GM21786 (cell line): ENCODE results near the gene DUSP1.

Experiments used
- ATAC-seq: cut with Tn5 transposase; IDR thresholded peaks from one replicate; pipeline ENCODE4 v1.9.1; 2021; ENCODE audit not compliant: unreplicated experiment

The DUSP1 gene

DNA sequence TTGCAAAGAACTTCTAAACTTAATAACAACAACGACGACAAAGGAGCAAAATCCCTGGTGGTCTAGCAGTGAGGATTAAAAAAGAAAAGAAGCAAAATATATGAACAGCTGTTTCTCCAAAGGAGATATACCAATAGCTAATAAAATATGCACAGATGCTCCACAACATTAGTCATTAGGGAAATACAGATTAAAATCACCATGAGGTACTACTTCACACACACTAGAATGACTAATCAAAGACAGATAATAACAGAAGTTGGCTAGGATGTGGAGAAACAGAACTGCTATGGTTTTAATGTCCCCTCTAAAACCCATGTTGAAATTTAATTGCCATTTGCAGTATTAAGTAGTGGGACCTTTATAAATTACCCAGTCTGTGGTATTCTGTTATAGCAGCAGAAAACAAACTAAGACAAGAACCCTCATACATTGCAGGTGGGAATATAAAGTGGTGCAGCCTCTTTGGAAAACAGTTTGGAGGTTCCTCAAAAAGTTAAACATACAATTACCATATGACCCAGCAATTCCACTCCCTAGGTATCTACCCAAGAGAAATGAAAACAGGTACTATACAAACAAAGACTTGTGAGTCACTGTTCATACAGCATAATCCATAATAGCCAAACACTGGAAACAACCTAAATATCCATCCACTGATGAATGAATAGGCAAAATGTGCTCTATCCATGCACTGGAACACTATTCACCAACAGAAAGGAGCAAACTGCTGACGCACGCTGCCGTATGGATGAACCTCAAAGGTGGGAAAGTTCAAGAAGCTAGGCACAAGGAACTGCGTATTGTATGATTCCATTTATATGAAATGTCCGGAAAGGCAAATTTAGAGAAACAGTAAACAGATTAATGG lies 11.4 kb upstream of the DUSP1 start:
- ATAC-seq: no peak

DNA sequence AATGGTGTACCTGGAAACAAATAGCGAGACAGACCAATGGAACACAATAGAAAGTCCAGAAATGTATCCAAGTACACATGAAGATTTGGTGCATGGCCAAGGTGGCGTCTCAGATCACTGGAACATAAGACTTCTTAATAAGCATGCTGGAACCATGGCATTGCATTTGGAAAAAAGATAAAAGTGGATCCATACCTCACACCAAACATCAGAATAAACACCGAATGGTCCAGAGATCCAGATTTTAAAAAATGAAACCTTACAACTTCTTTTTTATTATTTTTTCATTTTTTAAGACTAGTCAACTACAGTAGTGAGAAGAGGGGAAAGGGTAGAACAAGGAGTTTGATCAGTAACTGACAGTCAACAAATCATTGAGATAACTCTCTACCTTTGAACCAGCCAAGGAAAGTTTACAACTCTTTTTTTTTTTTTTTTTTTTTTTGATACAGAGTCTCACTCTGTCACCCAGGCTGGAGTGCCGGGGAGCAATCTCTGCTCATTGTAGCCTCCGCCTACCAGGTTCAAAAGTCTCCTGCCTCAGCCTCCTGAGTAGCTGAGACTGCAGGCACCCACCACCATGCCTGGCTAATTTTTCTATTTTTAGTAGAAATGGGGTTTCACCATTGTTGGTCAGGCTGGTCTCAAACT lies 8.8 kb upstream of the DUSP1 start:
- ATAC-seq: no peak

DNA sequence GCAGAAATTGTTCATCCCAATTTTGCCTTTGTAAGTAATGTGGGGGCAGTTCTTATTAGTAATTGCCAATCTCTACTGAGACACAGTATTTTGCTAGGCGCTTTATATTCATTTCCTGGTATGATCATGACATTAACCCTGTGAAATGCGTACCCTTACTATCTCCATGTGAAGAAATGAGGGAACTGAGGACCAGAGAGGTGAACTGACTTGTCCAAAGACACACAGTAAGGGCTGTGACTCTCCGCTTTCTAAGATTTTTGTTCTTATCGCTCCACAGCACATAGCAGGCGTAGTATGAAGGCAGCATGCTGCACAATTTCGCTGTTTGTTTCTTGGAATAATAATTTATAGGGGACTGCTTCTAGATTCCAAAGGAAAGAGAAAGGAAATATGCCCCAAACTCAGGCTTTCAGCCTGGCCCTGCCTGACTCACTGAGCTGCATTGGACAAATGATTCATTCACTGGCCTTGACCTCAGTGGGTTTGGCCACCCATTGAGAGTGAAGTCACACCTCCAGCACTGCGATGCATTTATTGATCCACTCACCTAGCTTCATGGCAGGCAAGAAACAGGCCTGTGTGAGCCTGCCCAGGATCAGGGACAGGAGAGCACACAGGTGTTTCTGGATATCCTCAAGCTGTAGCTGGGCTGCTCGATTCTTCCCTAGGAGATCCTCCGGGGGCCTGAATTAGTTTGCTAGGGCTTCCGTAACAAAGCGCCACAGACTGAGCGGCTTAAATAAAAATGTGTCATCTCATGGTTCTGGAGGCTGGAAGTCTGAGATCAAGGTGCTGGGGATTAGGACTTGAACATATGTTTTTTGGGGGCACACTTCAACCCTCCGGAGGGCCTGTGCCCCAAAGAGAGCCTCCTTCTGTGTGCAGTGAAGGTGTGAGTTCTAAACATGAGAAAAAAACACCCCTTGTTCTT lies 7.2 kb upstream of the DUSP1 start:
- peak; percentile 4 for ATAC-seq

DNA sequence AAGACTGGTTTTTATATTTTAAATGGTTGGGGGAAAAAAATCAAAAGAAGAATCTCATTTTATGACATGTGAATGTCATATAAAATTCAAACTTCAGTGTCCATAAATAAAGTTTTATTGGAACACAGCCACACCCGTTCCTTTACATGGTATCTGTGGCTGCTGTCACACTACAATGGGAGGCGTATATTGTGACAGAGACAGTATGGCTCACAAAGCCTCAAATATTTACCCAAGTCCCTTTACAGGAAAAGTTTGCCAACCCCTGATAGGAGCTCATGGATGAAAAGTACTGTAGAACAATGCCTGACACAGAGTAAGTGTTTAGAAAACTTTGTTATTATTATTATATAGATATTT lies 5.2 kb upstream of the DUSP1 start:
- ATAC-seq: no peak

DNA sequence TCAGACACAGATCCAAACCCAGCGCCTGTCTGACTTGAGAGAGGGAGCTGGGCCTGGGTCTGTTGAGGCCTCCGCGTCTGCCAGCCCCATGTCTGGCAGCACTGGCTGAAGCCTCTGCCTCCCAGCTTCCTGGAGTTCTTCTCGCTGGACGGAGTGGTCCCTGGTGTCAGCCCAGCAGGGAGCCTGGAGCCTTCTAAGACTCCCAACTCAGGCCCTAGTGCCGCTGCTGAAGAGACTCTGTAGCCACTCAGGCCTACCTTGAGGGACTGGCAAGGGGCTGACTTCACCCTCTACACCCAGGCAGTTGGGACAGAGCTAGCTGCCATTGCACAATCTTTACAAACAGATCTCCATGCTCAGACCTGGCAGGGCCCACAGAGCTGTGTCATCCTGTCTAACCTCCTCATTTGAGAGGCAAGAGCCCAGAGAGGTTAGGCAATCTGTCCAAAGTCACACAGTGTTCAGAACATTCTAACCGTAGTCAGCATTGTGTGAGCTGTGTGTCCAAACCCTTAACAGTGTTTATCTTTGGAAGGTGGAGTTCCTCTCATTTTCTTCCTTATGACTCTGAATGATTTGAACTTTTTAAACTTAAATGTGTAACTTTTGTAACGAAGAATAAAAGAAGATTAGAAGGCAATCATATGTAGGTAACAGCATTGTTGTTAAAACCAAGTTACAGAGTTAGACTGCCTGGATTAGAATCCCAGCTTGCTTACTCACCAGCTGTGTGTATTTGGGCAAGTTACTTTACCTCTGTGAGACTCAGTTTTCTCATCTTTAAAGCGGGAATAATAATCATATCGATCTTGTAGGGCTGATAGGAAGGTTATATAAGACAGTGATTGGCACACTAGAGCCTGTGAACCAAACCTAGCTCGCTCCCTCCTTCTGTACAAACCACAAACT lies 4.6 kb upstream of the DUSP1 start:
- no peak for ATAC-seq

DNA sequence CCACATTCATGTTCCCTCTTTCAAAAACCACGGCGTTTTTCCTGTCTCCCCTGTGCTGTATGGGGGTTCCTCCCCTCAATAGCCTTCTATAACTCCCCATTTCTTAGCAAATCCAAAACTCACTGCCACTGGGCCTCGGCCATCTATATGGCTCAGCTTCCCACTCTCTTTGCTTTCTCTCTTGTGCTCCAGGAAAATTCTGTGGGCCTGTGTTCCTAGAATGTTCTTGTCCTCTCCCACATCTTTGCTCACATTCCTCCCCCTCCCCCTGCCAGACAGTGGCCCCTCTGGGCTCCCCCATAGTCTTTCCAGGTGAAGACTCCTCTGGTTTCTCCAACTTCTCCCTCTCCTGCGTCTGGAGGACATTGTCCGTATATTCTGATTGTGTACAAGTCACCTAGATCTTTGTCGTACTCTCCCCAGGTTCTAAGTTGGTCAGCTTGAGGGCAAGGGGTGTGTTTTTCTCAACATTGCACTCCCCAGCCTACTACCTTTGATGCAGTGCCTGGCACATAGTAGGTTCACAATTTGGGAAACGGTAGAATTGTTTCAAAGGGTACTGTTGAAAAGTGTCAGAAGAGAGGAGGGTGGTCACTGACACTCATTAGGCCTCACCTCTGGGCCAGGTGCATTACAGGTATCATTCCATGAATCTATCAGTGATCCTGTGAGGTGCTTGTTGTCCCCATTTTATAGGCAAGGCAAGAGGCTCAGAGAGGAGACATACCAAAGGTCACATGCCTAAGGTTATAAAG lies 3.7 kb upstream of the DUSP1 start:
- no peak for ATAC-seq

DNA sequence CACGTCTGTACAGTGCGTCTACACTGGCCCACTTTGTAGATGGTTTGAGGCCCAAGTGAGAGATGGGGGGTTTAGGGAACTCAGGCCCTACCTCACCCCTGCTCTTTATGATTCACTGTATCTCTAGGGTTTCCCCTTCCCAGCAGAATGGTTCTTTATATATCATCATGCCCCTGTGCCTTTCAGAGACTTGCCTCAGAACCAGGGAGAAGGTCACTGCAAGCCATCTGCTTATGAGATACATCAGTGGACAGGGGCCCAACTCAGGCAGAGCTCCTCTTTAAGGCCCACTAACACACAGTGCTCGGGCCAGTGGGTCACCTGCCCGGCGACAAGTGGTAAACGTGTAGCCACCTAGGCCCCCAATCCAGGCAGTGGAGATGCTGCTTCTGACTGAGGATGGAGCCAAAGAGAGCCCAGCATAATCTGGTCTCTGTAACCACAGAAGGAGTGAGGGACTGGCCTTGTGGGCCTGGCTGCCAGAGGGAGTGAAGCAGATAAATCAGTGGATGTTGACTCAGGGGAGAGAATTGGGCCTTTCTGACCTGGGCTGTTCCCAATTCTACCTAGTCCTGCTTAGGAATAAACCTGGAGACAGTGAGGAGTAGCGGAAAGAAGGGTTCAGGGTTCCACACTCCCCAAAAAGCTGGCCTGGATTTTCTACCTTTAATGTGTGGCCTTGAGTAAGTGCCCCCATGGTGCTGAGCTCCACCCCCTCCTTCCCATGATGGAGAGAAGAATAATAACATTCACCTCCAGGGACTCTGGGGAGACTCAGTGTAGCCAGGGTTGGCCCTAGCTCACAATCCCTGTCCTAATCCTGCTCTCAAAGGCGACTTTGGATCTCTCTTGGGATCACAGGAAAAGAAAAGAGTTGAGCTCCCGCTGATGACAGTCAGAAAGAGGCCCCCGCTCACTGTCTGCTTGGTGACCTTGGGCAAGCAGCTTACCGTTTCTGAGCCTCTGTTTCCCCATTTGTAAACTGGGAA lies 2.8 kb upstream of the DUSP1 start:
- ATAC-seq: no peak

DNA sequence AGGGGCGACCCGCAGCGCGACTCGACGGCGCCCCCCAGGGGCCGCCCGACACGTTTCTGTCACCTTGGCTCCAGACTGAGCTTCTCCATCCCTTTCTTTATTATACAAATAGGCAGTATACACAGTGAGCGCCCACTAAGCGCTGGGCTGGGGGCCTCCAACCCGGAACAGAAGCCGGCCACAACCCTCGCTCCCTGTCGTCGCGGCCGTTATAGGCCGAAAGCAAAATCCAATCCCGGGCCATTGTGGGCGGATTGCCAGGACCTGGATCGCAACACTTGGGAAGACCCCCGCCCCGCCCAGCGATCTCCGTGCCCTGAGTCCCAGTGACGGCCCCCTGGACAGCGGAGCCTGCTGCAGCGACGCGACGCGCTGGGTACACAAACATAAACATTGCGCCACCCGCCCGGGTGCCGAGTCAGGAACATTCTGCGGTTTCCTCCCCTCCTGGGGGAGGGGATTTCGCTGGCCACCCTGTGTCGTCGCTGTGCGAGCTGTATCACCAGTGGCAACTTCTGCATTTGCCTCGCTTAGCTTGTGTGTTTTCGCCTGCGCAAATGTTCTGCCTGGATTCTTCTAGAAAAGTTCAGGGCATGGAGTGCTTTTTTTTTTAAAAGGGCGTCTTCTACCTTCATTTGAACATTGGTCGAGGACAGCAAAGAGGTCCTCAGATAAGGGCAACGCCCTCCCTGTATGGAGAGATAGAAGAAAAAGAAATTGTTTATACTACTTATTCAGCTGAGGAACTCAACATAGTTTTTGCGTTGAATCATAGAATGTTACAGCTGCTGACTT lies 1.3 kb upstream of the DUSP1 start:
- peak; percentile 32 for ATAC-seq

DNA sequence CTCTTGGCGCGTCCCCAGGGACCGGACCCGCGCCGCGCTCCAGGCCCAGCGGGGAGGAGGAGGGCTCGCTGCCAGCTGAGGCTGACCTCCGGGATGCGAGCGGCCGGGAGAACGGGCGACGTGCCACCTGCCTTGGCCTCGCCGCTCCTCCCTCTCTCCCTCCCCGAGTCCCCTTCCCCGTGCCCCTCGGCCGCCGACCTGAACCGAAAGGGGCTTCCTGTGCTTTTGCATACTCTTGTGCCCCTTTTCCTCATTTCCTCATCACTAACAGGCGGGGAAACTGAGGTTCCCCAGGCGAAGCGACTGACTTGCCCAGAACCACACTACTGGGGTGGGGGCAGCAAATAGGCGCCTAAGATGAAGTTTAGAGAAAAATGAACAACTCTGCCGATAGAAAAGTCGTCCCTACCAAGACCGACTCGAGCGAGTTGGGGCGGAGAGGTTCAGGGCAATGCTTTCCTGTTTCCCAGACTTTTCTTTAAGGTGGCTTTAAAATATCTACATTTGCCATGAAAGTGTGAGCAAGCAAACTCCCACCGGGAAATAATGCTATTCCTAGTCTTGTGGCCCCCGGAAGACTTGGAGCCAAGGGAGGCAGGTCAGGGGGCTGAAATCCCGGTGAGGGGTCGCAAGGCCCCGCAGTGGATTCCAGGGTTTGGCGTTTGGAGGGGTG lies 580 bp upstream of the DUSP1 start:
- ATAC-seq: no peak

DNA sequence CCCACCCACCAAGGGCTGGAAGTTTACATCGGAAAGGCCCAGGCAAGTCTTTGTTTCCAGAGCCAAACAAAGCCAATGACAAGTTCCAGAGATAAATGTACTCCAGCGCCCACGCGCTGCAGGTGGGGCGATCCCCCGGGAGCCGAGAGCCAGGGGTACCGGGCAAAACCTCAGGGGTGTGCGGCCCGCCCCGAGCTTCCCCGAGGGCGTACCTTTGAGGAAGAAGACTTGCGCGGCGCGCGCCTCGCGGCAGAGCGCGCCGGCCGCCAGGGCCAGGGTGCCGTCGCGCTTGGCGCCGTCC lies 671 bp downstream of the DUSP1 start:
- no peak for ATAC-seq

DNA sequence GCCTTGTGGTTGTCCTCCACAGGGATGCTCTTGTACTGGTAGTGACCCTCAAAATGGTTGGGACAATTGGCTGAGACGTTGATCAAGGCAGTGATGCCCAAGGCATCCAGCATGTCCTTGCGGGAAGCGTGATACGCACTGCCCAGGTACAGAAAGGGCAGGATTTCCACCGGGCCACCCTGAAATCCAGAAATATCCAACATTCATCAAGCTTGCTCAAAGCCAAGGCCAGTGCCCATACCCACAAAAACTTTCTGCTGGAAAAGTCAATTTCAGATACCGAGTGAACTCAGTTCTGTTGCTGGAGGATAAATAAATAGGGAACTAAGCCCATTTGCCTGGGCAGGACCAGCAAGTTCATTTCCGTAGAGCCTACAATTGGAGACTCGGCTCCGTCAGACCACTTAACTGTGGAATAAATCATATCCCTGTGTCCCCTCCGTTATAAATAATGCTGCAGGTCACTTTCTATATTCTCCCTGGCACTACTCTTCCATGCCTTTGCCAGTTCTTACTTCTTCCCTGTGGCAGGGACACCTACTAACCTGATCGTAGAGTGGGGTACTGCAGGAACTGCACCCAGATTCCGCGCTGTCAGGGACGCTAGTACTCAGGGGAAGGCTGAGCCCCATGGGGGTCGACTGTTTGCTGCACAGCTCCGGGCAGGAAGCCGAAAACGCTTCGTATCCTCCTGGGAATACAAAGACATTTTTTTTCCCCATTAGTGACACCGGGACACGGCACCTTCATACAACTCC lies 1.2 kb downstream of the DUSP1 start:
- ATAC-seq: no peak

DNA sequence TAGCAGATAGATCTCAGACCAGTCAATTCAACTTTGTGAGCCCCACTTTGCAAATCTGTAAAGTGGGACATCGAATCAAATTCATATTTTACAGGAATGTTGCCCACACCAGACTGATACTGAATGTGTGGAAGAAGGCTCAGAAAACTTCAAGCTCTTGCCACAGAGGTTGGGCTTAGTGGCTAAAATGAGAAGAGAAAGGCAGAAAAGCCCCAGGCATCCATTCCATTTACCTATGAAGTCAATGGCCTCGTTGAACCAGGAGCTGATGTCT lies 1.7 kb downstream of the DUSP1 start:
- no peak for ATAC-seq

DNA sequence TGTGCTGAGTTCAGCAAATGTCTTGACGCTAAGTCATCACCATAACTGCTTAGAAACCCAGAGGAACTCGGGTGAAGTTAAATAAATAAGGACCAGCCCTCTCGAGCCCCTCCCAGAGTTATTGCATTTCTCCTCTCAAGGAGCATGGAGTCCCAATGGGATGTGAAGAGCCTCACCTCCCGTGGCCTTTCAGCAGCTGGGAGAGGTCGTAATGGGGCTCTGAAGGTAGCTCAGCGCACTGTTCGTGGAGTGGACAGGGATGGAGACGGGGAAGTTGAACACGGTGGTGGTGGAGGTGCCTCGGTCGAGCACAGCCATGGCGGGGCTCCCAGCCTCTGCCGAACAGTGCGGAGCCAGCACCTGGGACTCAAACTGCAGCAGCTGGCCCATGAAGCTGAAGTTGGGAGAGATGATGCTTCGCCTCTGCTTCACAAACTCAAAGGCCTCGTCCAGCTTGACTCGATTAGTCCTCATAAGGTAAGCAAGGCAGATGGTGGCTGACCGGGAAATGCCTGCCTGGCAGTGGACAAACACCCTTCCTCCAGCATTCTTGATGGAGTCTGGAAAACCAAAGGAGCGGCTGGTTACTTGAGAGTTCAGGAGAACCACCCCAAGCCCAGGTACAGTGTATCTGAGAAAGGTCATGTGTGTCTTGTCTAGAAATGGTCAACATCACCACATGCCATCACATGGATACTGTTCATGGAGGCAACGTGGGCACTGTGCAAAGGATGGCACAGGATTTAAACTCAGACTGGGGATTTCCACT lies 2.2 kb downstream of the DUSP1 start:
- ATAC-seq: no peak

DNA sequence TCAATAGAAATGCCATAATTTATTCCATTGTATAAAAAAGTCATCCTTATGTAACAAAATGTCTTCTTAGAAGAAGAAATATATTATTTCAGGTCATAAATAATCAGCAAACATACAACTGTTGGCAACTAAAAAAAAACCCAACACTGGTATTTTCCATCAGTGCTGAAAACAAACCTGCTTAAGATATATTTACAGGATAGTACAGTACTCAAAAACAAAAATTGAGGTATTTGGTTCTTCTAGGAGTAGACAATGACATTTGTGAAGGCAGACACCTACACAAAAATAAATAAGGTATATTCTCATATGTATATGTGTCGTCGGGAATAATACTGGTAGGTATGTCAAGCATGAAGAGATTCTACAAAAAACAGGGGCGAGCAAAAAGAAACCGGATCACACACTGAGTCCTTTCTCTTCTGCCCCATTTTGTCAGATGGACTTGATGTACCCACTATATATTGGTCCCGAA lies 2.9 kb downstream of the DUSP1 start:
- ATAC-seq: no peak

DNA sequence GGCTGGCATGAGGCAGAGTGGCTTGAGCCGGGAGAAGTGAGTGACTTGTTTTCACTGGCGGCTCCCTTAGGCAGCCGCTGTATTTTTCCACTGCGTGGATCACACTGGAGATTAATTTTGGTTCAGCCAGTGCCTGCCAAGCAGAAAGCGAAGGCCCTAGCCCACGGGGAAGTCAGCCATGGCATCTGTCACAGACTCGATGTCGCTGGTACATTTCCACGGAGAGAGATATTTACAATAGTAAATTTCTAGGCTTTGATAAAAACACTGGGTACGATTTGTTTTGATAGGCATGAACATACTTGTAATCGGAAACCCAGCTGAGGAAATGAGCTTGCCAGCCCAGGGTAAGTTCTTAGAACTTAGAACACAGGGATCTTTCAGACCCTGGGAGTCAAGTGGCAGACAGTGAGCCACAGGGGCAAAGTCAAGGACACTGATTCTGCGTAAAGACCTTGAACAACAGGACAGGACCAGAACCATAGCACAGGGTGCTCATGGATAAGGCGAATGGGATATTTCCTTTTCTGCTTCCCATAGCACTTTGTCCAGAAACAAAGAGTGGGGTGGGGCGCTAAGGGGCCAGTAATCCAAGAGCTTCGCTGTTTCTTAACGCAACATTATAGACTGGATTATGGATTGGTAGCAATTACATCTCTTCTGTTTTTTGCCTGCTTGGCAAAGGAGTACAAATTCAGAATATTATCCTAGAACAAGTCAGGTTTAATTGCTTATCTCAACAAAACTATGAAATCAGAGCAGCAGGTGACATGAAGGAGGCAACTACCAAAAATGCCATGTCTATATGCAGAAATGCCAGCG lies 4.5 kb downstream of the DUSP1 start:
- ATAC-seq: no peak
